ENCODE results near the gene PDE6A. TPM values are rescaled to one million over a fixed set of nuclear protein-coding genes. Genes with fewer than 3 reads are reported as not detected.
A peak's percentile ranks its signal among the peaks of the same experiment; 100 is the strongest.
"Not testable (repeated sequence)": the region's sequence is repeated elsewhere in the genome, so short reads cannot be mapped to it uniquely, and the experiment has no call there.

PDE6A gene
- polyA plus RNA-seq, 1 experiment = not detected

GRCh38 chr5:149886692-149887470 is 57.7 kb downstream of the PDE6A start:
- TF ChIP-seq, protein P1, sequence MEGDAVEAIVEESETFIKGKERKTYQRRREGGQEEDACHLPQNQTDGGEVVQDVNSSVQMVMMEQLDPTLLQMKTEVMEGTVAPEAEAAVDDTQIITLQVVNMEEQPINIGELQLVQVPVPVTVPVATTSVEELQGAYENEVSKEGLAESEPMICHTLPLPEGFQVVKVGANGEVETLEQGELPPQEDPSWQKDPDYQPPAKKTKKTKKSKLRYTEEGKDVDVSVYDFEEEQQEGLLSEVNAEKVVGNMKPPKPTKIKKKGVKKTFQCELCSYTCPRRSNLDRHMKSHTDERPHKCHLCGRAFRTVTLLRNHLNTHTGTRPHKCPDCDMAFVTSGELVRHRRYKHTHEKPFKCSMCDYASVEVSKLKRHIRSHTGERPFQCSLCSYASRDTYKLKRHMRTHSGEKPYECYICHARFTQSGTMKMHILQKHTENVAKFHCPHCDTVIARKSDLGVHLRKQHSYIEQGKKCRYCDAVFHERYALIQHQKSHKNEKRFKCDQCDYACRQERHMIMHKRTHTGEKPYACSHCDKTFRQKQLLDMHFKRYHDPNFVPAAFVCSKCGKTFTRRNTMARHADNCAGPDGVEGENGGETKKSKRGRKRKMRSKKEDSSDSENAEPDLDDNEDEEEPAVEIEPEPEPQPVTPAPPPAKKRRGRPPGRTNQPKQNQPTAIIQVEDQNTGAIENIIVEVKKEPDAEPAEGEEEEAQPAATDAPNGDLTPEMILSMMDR (IDR thresholded peaks at IDR 0.05; ENCODE audit: low read depth, low read length) = no peak
- peak; percentile 3 for DNase-seq (ENCODE audit: low read depth, low spot score)
- Histone ChIP-seq H3K9me3 (ENCODE audit: control insufficient read depth, insufficient read depth, low read length) (no peaks in the 10 kb centered on the region), H3K27me3 (ENCODE audit: control insufficient read depth, insufficient read depth, low read length) (peaks cover 2% of the 10 kb centered on the region), H3K27ac (ENCODE audit: low read depth, low read length) (no peak overlapping the region), H3K4me3 (ENCODE audit: low read depth, low read length) (no peak overlapping the region)
- ChIA-PET CTCF (interaction anchor here (1.3 to 1.8 kb wide), 2 partner anchors 34 to 75 kb away, joined by 3 to 6 read pairs; no protein-coding TSS in a partner anchor), POLR2A (interaction anchor here (0.7 kb wide), 1 partner anchor 53 kb away, joined by 3 read pairs; no protein-coding TSS in a partner anchor)

- H3K9me3 ChIP-seq (ENCODE audit: control insufficient read depth, insufficient read depth, low read length) = no peaks in the 10 kb centered on the region
- POLR2A ChIA-PET = no interaction called here
- no peak for DNase-seq (ENCODE audit: low read depth, low spot score)
- H3K27me3 ChIP-seq (ENCODE audit: control insufficient read depth, insufficient read depth, low read length) = no peaks in the 10 kb centered on the region
- H3K4me3 ChIP-seq (ENCODE audit: low read depth, low read length) = no peak overlapping the region
- no peak overlapping the region for H3K27ac ChIP-seq (ENCODE audit: low read depth, low read length)
- CTCF ChIA-PET = interaction anchor here (1.8 kb wide), 1 partner anchor 76 kb away, joined by 6 read pairs; no protein-coding TSS in a partner anchor
- TF ChIP-seq, protein P1 (IDR thresholded peaks at IDR 0.05; ENCODE audit: low read depth, low read length) = no peak
Observed at GRCh38 chr5:149886060-149886459, 58.5 kb downstream of the PDE6A start.

- H3K27me3 ChIP-seq (ENCODE audit: control insufficient read depth, insufficient read depth, low read length) = no peaks in the 10 kb centered on the region
- POLR2A ChIA-PET = no interaction called here
- DNase-seq (ENCODE audit: low read depth, low spot score) = no peak
- H3K27ac ChIP-seq (ENCODE audit: low read depth, low read length) = no peak overlapping the region
- CTCF ChIA-PET = interaction anchor here (1.2 to 1.8 kb wide), 2 partner anchors 33 to 77 kb away, joined by 4 to 6 read pairs; no protein-coding TSS in a partner anchor
- no peak overlapping the region for H3K4me3 ChIP-seq (ENCODE audit: low read depth, low read length)
- TF ChIP-seq, protein P1 (IDR thresholded peaks at IDR 0.05; ENCODE audit: low read depth, low read length) = no peak
- H3K9me3 ChIP-seq (ENCODE audit: control insufficient read depth, insufficient read depth, low read length) = no peaks in the 10 kb centered on the region
Observed at GRCh38 chr5:149885513-149885912, 59.1 kb downstream of the PDE6A start.

DNA sequence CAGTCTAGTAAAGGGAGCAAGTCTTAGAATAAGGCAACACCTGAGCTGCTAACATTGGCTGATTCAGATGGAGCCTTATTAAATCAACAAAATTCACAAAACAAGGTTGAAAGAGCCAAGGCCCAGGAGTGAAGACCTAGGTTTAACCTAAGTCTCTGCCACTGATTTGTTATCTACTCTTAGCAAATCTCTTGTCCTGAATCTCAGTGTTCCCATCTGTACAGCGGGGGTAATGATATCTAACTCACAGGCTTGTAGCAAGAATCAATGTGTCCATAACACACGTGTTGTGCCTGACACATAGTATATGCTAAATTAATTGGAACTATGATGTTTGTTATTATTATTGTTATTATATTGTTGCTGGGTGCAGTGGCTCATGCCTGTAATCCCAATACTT is 61.0 kb downstream of the PDE6A start:
- no peak overlapping the region for H3K4me3 ChIP-seq (ENCODE audit: low read depth, low read length)
- ChIA-PET POLR2A (no interaction called here), CTCF (no interaction called here)
- DNase-seq (ENCODE audit: low read depth, low spot score) = no peak
- no peak overlapping the region for H3K27ac ChIP-seq (ENCODE audit: low read depth, low read length)
- peaks cover 2% of the 10 kb centered on the region for H3K27me3 ChIP-seq (ENCODE audit: control insufficient read depth, insufficient read depth, low read length)
- H3K9me3 ChIP-seq (ENCODE audit: control insufficient read depth, insufficient read depth, low read length) = no peaks in the 10 kb centered on the region
- TF ChIP-seq, protein P1 (IDR thresholded peaks at IDR 0.05; ENCODE audit: low read depth, low read length) = no peak

GRCh38 chr5:149882633-149883032 is 62.0 kb downstream of the PDE6A start:
- DNase-seq (ENCODE audit: low read depth, low spot score); H3K27ac ChIP-seq (ENCODE audit: low read depth, low read length); POLR2A ChIA-PET; H3K9me3 ChIP-seq (ENCODE audit: control insufficient read depth, insufficient read depth, low read length); CTCF ChIA-PET; H3K4me3 ChIP-seq (ENCODE audit: low read depth, low read length); H3K27me3 ChIP-seq (ENCODE audit: control insufficient read depth, insufficient read depth, low read length): not testable (repeated sequence)
